Esophagus squamous epithelium (tissue), 5 donors: Measurements from ENCODE around the gene ST3GAL5. TPM values are rescaled to one million over a fixed set of nuclear protein-coding genes. Genes with fewer than 3 reads are reported as not detected.

ENCODE experiments used
- DNase-seq: peaks from one replicate; lab custom pipeline; 2025; lab: John Stamatoyannopoulos, UW
- H3K27ac ChIP-seq, 4 donors: fragments of 200-600 bp; sonication (generic); one replicate each; pipeline ENCODE4 v1.5.1; 2016 to 2019; ENCODE audit warnings: mild to moderate bottlenecking in 1 of 4
- H3K27me3 ChIP-seq, 4 donors: fragments of 200-600 bp; sonication (generic); 1 replicate in 3 of 4; 2 replicates in 1 of 4; pipeline versions ENCODE4 v1.5.1 to v1.6.0; 2017 to 2021; ENCODE audit warnings: antibody characterized with exemption in 1 of 4
- H3K36me3 ChIP-seq, 3 donors: fragments of 200-600 bp; sonication (generic); one replicate each; pipeline ENCODE4 v1.5.1; 2016 to 2019
- H3K4me1 ChIP-seq, 3 donors: fragments of 200-600 bp; sonication (generic); one replicate each; pipeline ENCODE4 v1.5.1; 2017 to 2019
- H3K4me3 ChIP-seq, 4 donors: fragments of 200-600 bp; sonication (generic); 1 replicate in 3 of 4; 2 replicates in 1 of 4; pipeline ENCODE4 v1.5.1; 2016 to 2019; ENCODE audit warnings: mild to moderate bottlenecking in 2 of 4, moderate library complexity in 1 of 4
- H3K9me3 ChIP-seq, 3 donors: fragments of 200-600 bp; sonication (generic); one replicate each; pipeline ENCODE4 v1.5.1; 2016 to 2019
- CTCF ChIP-seq, 6 experiments: fragments of 450-650 bp in 4 of 6; fragments of 200-600 bp in 2 of 6; sonication (generic) in 2 of 6; IDR thresholded peaks; one replicate each; pipeline ENCODE4 v1.5.1; 2016 to 2019; ENCODE audit warnings: antibody characterized with exemption in 6 of 6, mild to moderate bottlenecking in 4 of 6, moderate library complexity in 4 of 6
- POLR2A ChIP-seq, 4 donors: fragments of 450-650 bp; IDR thresholded peaks; one replicate each; pipeline ENCODE4 v1.6.1; 2017; ENCODE audit warnings: antibody characterized with exemption in 4 of 4, mild to moderate bottlenecking in 4 of 4, moderate library complexity in 3 of 4
- WGBS, 2 donors: methylation state at CpG; one replicate each; pipeline ENCODE4 v1.1.5; 2018; 5-methylcytosine and 5-hydroxymethylcytosine counted together
- intact Hi-C: fragments of 100-400 bp; cut with DNase I; formaldehyde crosslinking; loops from one replicate; pipeline ENCODE4 v1.15.0; 2022
- total RNA-seq, 4 donors: library from RNA; depleted of rRNA; stranded (reverse); fragments of >200 nt; gene quantifications; one replicate each; pipeline ENCODE4 v1.1.0, GENCODE V29; 2016
- donor health status: DM: yes; HTN: yes; CAD: no.

The ST3GAL5 gene
- total RNA-seq, 4 donors from 2014 or later, result 1.3 to 13.5 (median 5.2) TPM

- no peak for TF ChIP-seq POLR2A (IDR thresholded peaks at IDR 0.05)
- no peak for TF ChIP-seq CTCF (IDR thresholded peaks at IDR 0.05)
- WGBS, 2 donors, result 72 to 74% methylated on average over 5 to 6 of the region's 6 CpGs
- Histone ChIP-seq H3K36me3 (peaks cover 0 to 2% (median 0%) of the 10 kb centered on the region in 3 donors), H3K4me3 (no peak overlapping the region), H3K9me3 (no peaks in the 10 kb centered on the region), H3K27me3 (no peaks in the 10 kb centered on the region), H3K27ac (no peak overlapping the region), H3K4me1 (peaks cover 0 to 16% (median 0%) of the 10 kb centered on the region in 3 donors)
- DNase-seq, result no peak
- intact Hi-C loops, result no loop called here
These were observed 23.1 kb downstream of the ST3GAL5 start for GRCh38 chr2:85865539-85866164.

- Histone ChIP-seq H3K4me1 (peaks cover 0 to 16% (median 0%) of the 10 kb centered on the region in 3 donors), H3K36me3 (peaks cover 0 to 8% (median 0%) of the 10 kb centered on the region in 3 donors), H3K27me3 (no peaks in the 10 kb centered on the region), H3K4me3 (no peak overlapping the region), H3K9me3 (no peaks in the 10 kb centered on the region), H3K27ac (no peak overlapping the region)
- DNase-seq, result no peak
- intact Hi-C loops, result no loop called here
- WGBS, 2 donors, result 89 to 96% methylated on average over 2 of the region's 2 CpGs
- TF ChIP-seq CTCF (IDR thresholded peaks at IDR 0.05) (no peak), POLR2A (IDR thresholded peaks at IDR 0.05) (no peak)
These were observed 24.1 kb downstream of the ST3GAL5 start for GRCh38 chr2:85864654-85865053.

- Histone ChIP-seq H3K27me3 (no peaks in the 10 kb centered on the region), H3K27ac (no peak overlapping the region)
These were observed 26.4 kb downstream of the ST3GAL5 start for GRCh38 chr2:85862426-85862825.

GRCh38 chr2:85861650-85862049 lies 27.1 kb downstream of the ST3GAL5 start:
- Histone ChIP-seq H3K27ac (no peak overlapping the region), H3K4me3 (no peak overlapping the region), H3K4me1 (peaks cover 0 to 16% (median 0%) of the 10 kb centered on the region in 3 donors), H3K36me3 (peaks cover 0 to 22% (median 0%) of the 10 kb centered on the region in 3 donors), H3K27me3 (no peaks in the 10 kb centered on the region), H3K9me3 (no peaks in the 10 kb centered on the region)
- no peak for DNase-seq
- intact Hi-C loops, result no loop called here
- no peak for TF ChIP-seq CTCF (IDR thresholded peaks at IDR 0.05)
- no peak for TF ChIP-seq POLR2A (IDR thresholded peaks at IDR 0.05)
- 63 to 70% methylated on average over 5 of the region's 5 CpGs for WGBS, 2 donors

More at GRCh38 chr2:85862426-85862825, 26.4 kb downstream of the ST3GAL5 start:
- no peak for TF ChIP-seq POLR2A (IDR thresholded peaks at IDR 0.05)
- TF ChIP-seq CTCF (IDR thresholded peaks at IDR 0.05), result no peak
- intact Hi-C loops, result no loop called here
- 82 to 87% methylated on average over 5 of the region's 5 CpGs for WGBS, 2 donors
- no peak for DNase-seq
- H3K9me3 ChIP-seq, result no peaks in the 10 kb centered on the region
- peaks cover 0 to 16% (median 0%) of the 10 kb centered on the region in 3 donors for H3K4me1 ChIP-seq
- no peak overlapping the region for H3K4me3 ChIP-seq
- peaks cover 0 to 22% (median 0%) of the 10 kb centered on the region in 3 donors for H3K36me3 ChIP-seq

GRCh38 chr2:85861180-85861579 lies 27.6 kb downstream of the ST3GAL5 start:
- no peak for DNase-seq
- H3K4me3 ChIP-seq, result no peak overlapping the region
- WGBS, 2 donors, result 36 to 53% methylated on average over 1 of the region's 1 CpG
- H3K4me1 ChIP-seq, result peaks cover 0 to 15% (median 0%) of the 10 kb centered on the region in 3 donors
- H3K9me3 ChIP-seq, result no peaks in the 10 kb centered on the region
- H3K27ac ChIP-seq, result no peak overlapping the region
- H3K36me3 ChIP-seq, result peaks cover 0 to 22% (median 0%) of the 10 kb centered on the region in 3 donors
- TF ChIP-seq CTCF (IDR thresholded peaks at IDR 0.05) (no peak), POLR2A (IDR thresholded peaks at IDR 0.05) (no peak)
- intact Hi-C loops, result no loop called here
- H3K27me3 ChIP-seq, result no peaks in the 10 kb centered on the region
